PC-3 (cell line): ENCODE measurements around the gene ENG. TPM values are rescaled to one million over a fixed set of nuclear protein-coding genes. Genes with fewer than 3 reads are reported as not detected.
A peak's percentile ranks its signal among the peaks of the same experiment; 100 is the strongest.

Experiments used
- ATAC-seq: fragments of 200-7000 bp; cut with Tn5 transposase; 2 replicates; pipeline ENCODE4 v1.9.1; 2020; ENCODE audit warnings: mild to moderate bottlenecking, moderate library complexity
- BruUV-seq: library from RNA; stranded (reverse); fragments of 400-500 nt; replicated peaks from 2 replicates; lab custom pipeline; 2021; lab: Mats Ljungman, UMichigan
- CTCF ChIA-PET: fragments of 300-600 bp; sonication (Branson Sonifier 250); formaldehyde crosslinking; loops from one replicate; lab custom pipeline; 2022; ENCODE audit warnings: antibody characterized with exemption; lab: Charles Lee
- POLR2A ChIA-PET: fragments of 300-600 bp; sonication (Branson Sonifier 250); formaldehyde crosslinking; loops from one replicate; lab custom pipeline; 2022; ENCODE audit warnings: antibody characterized with exemption; ENCODE audit not compliant: unreplicated experiment; lab: Charles Lee
- DNase-seq: peaks from one replicate; pipeline ENCODE4 v3.0.0-alpha.2; 2015
- H2AFZ ChIP-seq: fragments of 300-600 bp; sonication (generic); 2 replicates; pipeline ENCODE4 v1.6.0; 2016; ENCODE audit warnings: antibody characterized with exemption, low read length
- H3F3A ChIP-seq: fragments of 300-600 bp; sonication (generic); one replicate; pipeline ENCODE4 v1.6.0; 2017; ENCODE audit warnings: antibody characterized with exemption, low read length, control low read depth, mild to moderate bottlenecking; ENCODE audit not compliant: unreplicated experiment
- H3K27ac ChIP-seq: fragments of 300-600 bp; sonication (generic); 2 replicates; pipeline ENCODE4 v1.5.1; 2016; ENCODE audit warnings: mild to moderate bottlenecking, low read length
- H3K27me3 ChIP-seq: fragments of 300-600 bp; sonication (generic); 2 replicates; pipeline ENCODE4 v1.6.1; 2016; ENCODE audit warnings: low read length, mixed read lengths
- H3K36me3 ChIP-seq: fragments of 300-600 bp; sonication (generic); 2 replicates; pipeline ENCODE4 v1.6.1; 2016; ENCODE audit warnings: low read depth, mixed run types, low read length, mixed read lengths
- H3K4me1 ChIP-seq: fragments of 300-600 bp; sonication (generic); 2 replicates; pipeline ENCODE4 v1.5.1; 2016; ENCODE audit warnings: low read length; ENCODE audit not compliant: insufficient read depth
- H3K4me2 ChIP-seq: fragments of 300-600 bp; sonication (generic); 2 replicates; pipeline ENCODE4 v1.6.0; 2016; ENCODE audit warnings: low read length
- H3K4me3 ChIP-seq: fragments of 300-600 bp; sonication (generic); 2 replicates; pipeline ENCODE4 v1.5.1; 2016; ENCODE audit warnings: mild to moderate bottlenecking, low read length, mixed read lengths
- H3K79me2 ChIP-seq: fragments of 300-600 bp; sonication (generic); 2 replicates; pipeline ENCODE4 v1.6.1; 2017; ENCODE audit warnings: low read length, mixed read lengths
- H3K9ac ChIP-seq: fragments of 300-600 bp; sonication (generic); 2 replicates; pipeline ENCODE4 v1.6.0; 2016; ENCODE audit warnings: mild to moderate bottlenecking, low read length
- H3K9me2 ChIP-seq: fragments of 300-600 bp; sonication (generic); replicated peaks from 2 replicates; pipeline ENCODE4 v1.6.1; 2016; ENCODE audit warnings: mixed run types, low read length, mixed read lengths
- H3K9me3 ChIP-seq: fragments of 300-600 bp; sonication (generic); 2 replicates; pipeline ENCODE4 v1.6.1; 2016; ENCODE audit warnings: low read length, mixed read lengths
- H4K20me1 ChIP-seq: fragments of 300-600 bp; sonication (generic); 2 replicates; pipeline ENCODE4 v1.6.1; 2016; ENCODE audit warnings: low read length, mixed read lengths
- CTCF ChIP-seq: fragments of 300-600 bp; sonication (generic); conservative IDR thresholded peaks from 2 replicates; pipeline ENCODE4 v1.5.1; 2017; ENCODE audit warnings: antibody characterized with exemption, low read depth, mild to moderate bottlenecking, low read length
- EZH2 ChIP-seq: fragments of 300-600 bp; sonication (generic); IDR thresholded peaks from one replicate; pipeline ENCODE4 v1.6.1; 2017; ENCODE audit warnings: antibody characterized with exemption, mild to moderate bottlenecking, low read length; ENCODE audit not compliant: unreplicated experiment
- EZH2phosphoT487 ChIP-seq: fragments of 300-600 bp; sonication (generic); IDR thresholded peaks from 2 replicates; pipeline ENCODE4 v1.6.1; 2018; ENCODE audit warnings: mild to moderate bottlenecking, antibody characterized with exemption, low read length, borderline replicate concordance
- intact Hi-C: fragments of 100-400 bp; cut with micrococcal nuclease; formaldehyde crosslinking; loops from 2 replicates; pipeline ENCODE4 v1.9.0; 2023
- total RNA-seq: library from RNA; depleted of rRNA; stranded (reverse); fragments of >200 nt; gene quantifications from 2 replicates; pipeline ENCODE4 v1.2.3, GENCODE V29; 2014

The ENG gene
- total RNA-seq, 1 experiment from 2014 or later: 1.1 TPM

GRCh38 chr9:127786773-127787104 is 67.7 kb downstream of the ENG start:
- BruUV-seq: no TSS peak
- no peak overlapping the region for H2AFZ ChIP-seq
- no peak for ATAC-seq
- ChIA-PET CTCF (no interaction called here), POLR2A (interaction anchor here (0.7 kb wide), 2 partner anchors 14 to 217 kb away, joined by 3 to 4 read pairs; no protein-coding TSS in a partner anchor)
- H3K27me3 ChIP-seq: no peaks in the 10 kb centered on the region
- no peaks in the 10 kb centered on the region for H3K9me2 ChIP-seq
- H3K9ac ChIP-seq: peak overlapping the region; percentile 98
- peaks cover 10% of the 10 kb centered on the region for H3K4me1 ChIP-seq
- peaks cover 43% of the 10 kb centered on the region for H3K36me3 ChIP-seq
- H3K27ac ChIP-seq: peak overlapping the region; percentile 79
- H3K4me2 ChIP-seq: peak overlapping the region; percentile 89
- no peaks in the 10 kb centered on the region for H3F3A ChIP-seq
- no peak for TF ChIP-seq EZH2
- peak; percentile 58 for TF ChIP-seq CTCF
- TF ChIP-seq EZH2phosphoT487: no peak
- H3K4me3 ChIP-seq: peak overlapping the region; percentile 81
- intact Hi-C loops: loop anchor here (2.0 kb wide), 1 partner anchor 84 kb away; no protein-coding TSS in a partner anchor
- peaks cover 32% of the 10 kb centered on the region for H4K20me1 ChIP-seq
- H3K79me2 ChIP-seq: peaks cover 42% of the 10 kb centered on the region
- no peak for DNase-seq
- no peaks in the 10 kb centered on the region for H3K9me3 ChIP-seq

DNA sequence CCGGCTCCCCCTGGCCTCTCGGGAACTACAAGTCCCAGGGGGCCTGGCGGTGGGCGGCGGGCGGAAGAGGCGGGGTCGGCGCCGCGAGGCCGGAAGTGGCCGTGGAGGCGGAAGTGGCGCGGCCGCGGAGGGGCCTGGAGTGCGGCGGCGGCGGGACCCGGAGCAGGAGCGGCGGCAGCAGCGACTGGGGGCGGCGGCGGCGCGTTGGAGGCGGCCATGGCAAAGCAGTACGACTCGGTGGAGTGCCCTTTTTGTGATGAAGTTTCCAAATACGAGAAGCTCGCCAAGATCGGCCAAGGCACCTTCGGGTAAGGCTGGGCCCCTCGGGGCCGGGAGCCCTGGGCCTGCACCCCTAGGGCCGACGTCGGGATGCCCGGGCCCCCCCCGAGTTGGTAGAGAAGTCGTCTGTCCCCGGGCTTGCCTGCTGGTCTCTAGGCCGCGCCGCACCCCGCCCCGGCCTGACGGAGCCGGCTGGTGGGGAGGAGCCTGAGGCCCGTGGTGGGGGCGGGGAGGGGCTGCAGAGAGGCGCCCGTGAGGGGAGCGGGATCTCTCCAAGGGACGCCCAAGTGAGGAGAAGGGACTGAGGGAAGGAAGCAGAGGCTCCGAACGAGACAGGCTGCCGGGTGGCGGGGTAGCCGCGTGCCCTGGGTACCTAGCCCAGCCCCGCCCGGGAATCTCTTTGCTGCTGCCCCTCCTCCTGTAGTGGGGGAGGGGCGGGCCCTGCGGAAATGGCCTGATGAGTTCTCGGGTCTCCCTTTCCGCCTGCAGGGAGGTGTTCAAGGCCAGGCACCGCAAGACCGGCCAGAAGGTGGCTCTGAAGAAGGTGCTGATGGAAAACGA is 68.3 kb downstream of the ENG start, which contains the start of gene CDK9:
Gene CDK9 (plus strand): TSS at position 102 of the 840 bp plus-strand sequence. CDS start 115 bp downstream, at position 217.
- POLR2A ChIA-PET: interaction anchor here (0.5 to 0.7 kb wide), 5 partner anchors 15 to 329 kb away, joined by 3 to 8 read pairs (median 4); partner anchors contain the start of gene STXBP1
- H3K79me2 ChIP-seq: peaks cover 42% of the 10 kb centered on the region
- TF ChIP-seq CTCF (no peak), EZH2phosphoT487 (no peak)
- H3K4me3 ChIP-seq: peak within 1 kb of the TSS; percentile 81
- peak; percentile 79 for DNase-seq
- peak within 1 kb of the TSS; percentile 98 for H3K9ac ChIP-seq
- peaks cover 32% of the 10 kb centered on the region for H4K20me1 ChIP-seq
- BruUV-seq: no TSS peak
- H3K9me2 ChIP-seq: no peaks in the 10 kb centered on the region
- H3K9me3 ChIP-seq: no peaks in the 10 kb centered on the region
- peaks cover 10% of the 10 kb centered on the region for H3K4me1 ChIP-seq
- H3K36me3 ChIP-seq: peaks cover 43% of the 10 kb centered on the region
- peak within 1 kb of the TSS; percentile 89 for H3K4me2 ChIP-seq
- peak within 1 kb of the TSS; percentile 71 for H2AFZ ChIP-seq
- no peaks in the 10 kb centered on the region for H3K27me3 ChIP-seq
- peak within 1 kb of the TSS; percentile 79 for H3K27ac ChIP-seq
- intact Hi-C loops: loop anchor here (1.0 to 2.0 kb wide), 2 partner anchors 51 to 85 kb away; partner anchors contain the start of gene TOR2A
- CTCF ChIA-PET: interaction anchor here (0.6 to 1.3 kb wide), 2 partner anchors 51 to 63 kb away, joined by 6 to 11 read pairs; partner anchors contain the start of gene TOR2A
- H3F3A ChIP-seq: no peaks in the 10 kb centered on the region
- peak; percentile 86 for ATAC-seq
